SKM-1 treated with dmso at 0.1 percent for 144 hours (cell line): Measurements from ENCODE around the gene TMEM86A.
"Not testable (repeated sequence)": the region's sequence is repeated elsewhere in the genome, so short reads cannot be mapped to it uniquely, and the experiment has no call there.

Source experiments
- DNase-seq: peaks from one replicate; lab custom pipeline; 2025; ENCODE audit not compliant: unreplicated experiment; lab: John Stamatoyannopoulos, UW

TMEM86A gene

GRCh38 chr11:18698341-18699268 lies at the start of gene TMEM86A:
TSS of gene TMEM86A (plus strand) at chr11:18698779. CDS start at chr11:18698887, 108 bp downstream.
- peak; percentile 71 for DNase-seq

GRCh38 chr11:18650353-18650752 lies 48.2 kb upstream of the TMEM86A start:
- no peak for DNase-seq

GRCh38 chr11:18650859-18651557 lies 47.6 kb upstream of the TMEM86A start:
- DNase-seq, result peak; percentile 69

GRCh38 chr11:18657673-18658072 lies 40.9 kb upstream of the TMEM86A start:
- DNase-seq, result no peak

- DNase-seq, result not testable (repeated sequence)
Measured at GRCh38 chr11:18665353-18665872, 33.2 kb upstream of the TMEM86A start.

- DNase-seq, result no peak
Measured at GRCh38 chr11:18668131-18668530, 30.4 kb upstream of the TMEM86A start.

GRCh38 chr11:18669219-18669596 lies 29.4 kb upstream of the TMEM86A start:
- DNase-seq, result peak; percentile 4

- DNase-seq, result no peak
Measured at GRCh38 chr11:18669711-18670110, 28.9 kb upstream of the TMEM86A start.

GRCh38 chr11:18671246-18671645 lies 27.3 kb upstream of the TMEM86A start:
- DNase-seq, result no peak

GRCh38 chr11:18672209-18672608 lies 26.4 kb upstream of the TMEM86A start:
- not testable (repeated sequence) for DNase-seq

GRCh38 chr11:18676803-18677202 lies 21.8 kb upstream of the TMEM86A start:
- no peak for DNase-seq

- DNase-seq, result no peak
Measured at GRCh38 chr11:18677560-18677959, 21.0 kb upstream of the TMEM86A start.

- not testable (repeated sequence) for DNase-seq
Measured at GRCh38 chr11:18681949-18682348, 16.6 kb upstream of the TMEM86A start.

- no peak for DNase-seq
Measured at GRCh38 chr11:18682466-18682865, 16.1 kb upstream of the TMEM86A start.

- DNase-seq, result no peak
Measured at GRCh38 chr11:18684267-18684666, 14.3 kb upstream of the TMEM86A start.

GRCh38 chr11:18691467-18692140 lies 7.0 kb upstream of the TMEM86A start:
- DNase-seq, result not testable (repeated sequence)

- no peak for DNase-seq
Measured at GRCh38 chr11:18692941-18693760, 5.4 kb upstream of the TMEM86A start.

- DNase-seq, result no peak
Measured at GRCh38 chr11:18696638-18697225, 1.8 kb upstream of the TMEM86A start.

- peak; percentile 22 for DNase-seq
Measured at GRCh38 chr11:18697576-18697975, 1.0 kb upstream of the TMEM86A start.

- no peak for DNase-seq
Measured at GRCh38 chr11:18699269-18699596, 654 bp downstream of the TMEM86A start.
